SKM-1 treated with dmso at 0.1 percent for 144 hours (cell line): ENCODE measurements around the gene PLEKHH2.

Source experiments
- DNase-seq: peaks from one replicate; lab custom pipeline; 2025; ENCODE audit not compliant: unreplicated experiment; lab: John Stamatoyannopoulos, UW

PLEKHH2 gene

DNA sequence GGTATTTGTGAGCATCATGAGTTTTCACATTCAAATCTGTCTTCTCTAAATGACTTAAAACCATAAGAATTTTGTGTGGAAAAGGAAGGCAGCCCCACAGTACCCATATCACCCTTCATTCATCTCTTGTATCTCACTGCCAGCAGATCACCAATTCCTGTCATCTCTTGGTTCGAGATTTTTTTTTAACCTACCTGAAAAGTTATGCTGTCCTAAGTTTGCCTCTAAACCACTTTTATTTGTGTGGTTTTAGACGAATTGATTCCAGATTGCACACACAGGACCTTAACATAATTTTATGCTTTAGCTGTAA, 169.6 kb downstream of the PLEKHH2 start:
- no peak for DNase-seq

DNA sequence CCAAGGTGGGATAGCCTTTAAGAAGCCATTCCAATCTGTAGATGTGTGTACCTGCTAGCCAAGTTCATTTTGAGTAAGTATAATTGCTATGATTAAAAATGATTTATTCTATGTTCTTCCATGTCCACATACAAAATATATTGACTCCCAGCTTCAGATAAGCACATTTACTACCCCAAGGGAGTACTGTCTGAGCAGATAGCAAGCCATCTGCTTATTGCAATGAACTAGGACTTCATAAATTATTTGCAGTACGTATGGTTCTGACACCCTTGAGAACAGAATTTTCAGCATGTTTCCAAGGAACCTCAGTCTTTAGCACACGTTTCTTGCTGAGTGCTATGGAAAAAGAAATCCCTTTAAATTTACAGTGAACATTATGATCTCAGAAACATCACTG, 173.4 kb downstream of the PLEKHH2 start:
- DNase-seq = no peak

DNA sequence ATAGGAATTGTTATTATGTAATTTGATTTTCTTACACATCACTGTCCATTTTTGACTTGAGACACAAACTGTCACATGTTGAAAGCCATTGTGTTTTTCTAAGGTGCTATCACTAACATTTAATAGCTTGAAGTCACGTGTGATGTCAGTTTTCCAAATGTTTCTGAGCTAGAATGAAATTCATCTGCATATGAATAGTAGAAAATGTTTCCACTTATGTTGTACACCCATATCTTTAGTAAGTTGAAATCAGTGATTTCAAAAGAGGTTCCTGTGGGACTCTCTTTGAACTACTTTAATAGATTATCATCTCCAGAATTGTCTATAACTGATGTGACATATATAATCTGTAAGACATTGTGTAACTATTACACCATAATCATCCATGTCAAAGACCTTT, 173.8 kb downstream of the PLEKHH2 start:
- no peak for DNase-seq

DNA sequence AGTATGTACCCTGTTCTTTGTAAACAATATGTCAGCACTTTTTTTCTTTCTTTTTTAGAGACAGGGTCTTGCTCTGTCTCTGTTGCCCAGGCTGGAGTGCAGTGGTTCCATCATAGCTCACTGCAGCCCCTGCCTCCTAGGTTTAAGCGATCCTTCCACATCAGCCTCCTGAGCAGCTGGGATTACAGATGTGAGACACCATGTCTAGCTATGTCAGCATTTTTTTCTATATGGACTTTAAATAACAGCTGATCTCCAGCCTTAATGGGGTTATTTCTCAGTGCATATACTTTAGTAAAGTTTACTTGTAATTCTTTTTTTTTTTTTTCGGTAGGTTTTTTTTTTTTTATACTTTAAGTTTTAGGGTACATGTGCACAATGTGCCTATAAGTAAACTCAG, 174.9 kb downstream of the PLEKHH2 start:
- no peak for DNase-seq

DNA sequence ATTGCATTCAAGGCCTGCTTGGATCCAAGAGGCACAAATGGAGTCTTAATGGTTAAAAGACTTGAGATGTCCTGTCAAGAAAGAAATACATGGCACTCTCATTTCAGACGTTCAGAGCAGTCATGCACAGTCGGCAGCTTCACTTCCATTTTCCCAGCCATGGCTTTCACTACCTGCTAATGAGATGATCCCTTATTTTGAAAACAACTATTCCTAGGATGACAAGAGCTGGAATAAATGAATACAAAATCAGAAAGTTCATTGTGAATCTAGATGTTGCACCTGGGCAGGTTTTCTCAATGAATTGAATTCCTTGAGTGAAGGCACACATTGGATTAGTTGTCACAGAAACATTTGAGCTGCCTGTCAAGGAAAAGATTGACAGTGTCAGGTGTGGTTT, 175.9 kb downstream of the PLEKHH2 start:
- no peak for DNase-seq

DNA sequence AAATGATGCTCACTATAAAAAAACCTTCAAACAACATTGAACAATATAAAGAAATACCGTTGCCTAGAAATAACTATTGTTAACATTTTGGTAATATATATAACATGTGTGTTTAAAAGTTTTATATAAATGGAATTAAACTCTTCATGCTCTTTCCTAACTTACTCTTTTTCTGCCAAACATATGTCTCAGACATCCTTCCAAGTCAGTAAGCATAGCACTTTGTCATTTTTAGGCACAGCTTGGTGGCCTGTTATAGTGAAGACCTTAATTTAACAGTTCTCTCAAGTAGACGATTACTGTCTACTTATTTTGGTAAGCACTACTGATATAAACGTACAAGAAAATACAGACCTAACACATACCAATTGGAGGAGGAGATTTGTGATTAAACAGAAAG, 177.7 kb downstream of the PLEKHH2 start:
- no peak for DNase-seq
